Smooth muscle cell (in vitro differentiated cells): ENCODE measurements around the gene SORL1-AS1.

Experiments
- DNase-seq: peaks from one replicate; lab custom pipeline; 2025; ENCODE audit not compliant: unreplicated experiment; lab: John Stamatoyannopoulos, UW
- H2AFZ ChIP-seq: fragments of 200-600 bp; sonication (generic); 2 replicates; pipeline ENCODE4 v1.6.0; 2016; ENCODE audit warnings: antibody characterized with exemption, low read depth, mild to moderate bottlenecking
- H3F3A ChIP-seq: fragments of 200-600 bp; sonication (generic); 2 replicates; pipeline ENCODE4 v1.6.0; 2017; ENCODE audit warnings: antibody characterized with exemption, low read depth
- H3K27ac ChIP-seq: fragments of 200-600 bp; sonication (generic); 2 replicates; pipeline ENCODE4 v1.5.1; 2016; ENCODE audit warnings: low read depth, mild to moderate bottlenecking
- H3K27me3 ChIP-seq: fragments of 200-600 bp; sonication (generic); 2 replicates; pipeline ENCODE4 v1.6.1; 2016; ENCODE audit warnings: low read depth, mild to moderate bottlenecking
- H3K36me3 ChIP-seq: fragments of 200-600 bp; sonication (generic); 2 replicates; pipeline ENCODE4 v1.5.1; 2016; ENCODE audit warnings: low read depth
- H3K4me1 ChIP-seq: fragments of 200-600 bp; sonication (generic); 2 replicates; pipeline ENCODE4 v1.5.1; 2016; ENCODE audit warnings: low read depth
- H3K4me2 ChIP-seq: fragments of 200-600 bp; sonication (generic); 2 replicates; pipeline ENCODE4 v1.6.0; 2016; ENCODE audit warnings: mild to moderate bottlenecking
- H3K4me3 ChIP-seq: fragments of 200-600 bp; sonication (generic); 2 replicates; pipeline ENCODE4 v1.5.1; 2016; ENCODE audit warnings: mild to moderate bottlenecking
- H3K79me2 ChIP-seq: fragments of 200-600 bp; sonication (generic); 2 replicates; pipeline ENCODE4 v1.6.0; 2016; ENCODE audit warnings: low read depth, mild to moderate bottlenecking
- H3K9ac ChIP-seq: fragments of 200-600 bp; sonication (generic); 2 replicates; pipeline ENCODE4 v1.6.0; 2016; ENCODE audit warnings: low read depth
- H3K9me3 ChIP-seq: fragments of 200-600 bp; sonication (generic); replicated peaks from 2 replicates; pipeline ENCODE4 v1.5.1; 2016; ENCODE audit warnings: low read depth
- H4K20me1 ChIP-seq: fragments of 200-600 bp; sonication (generic); 2 replicates; pipeline ENCODE4 v1.6.0; 2016; ENCODE audit warnings: low read depth
- WGBS: methylation state at CpG from one replicate; pipeline ENCODE4 v1.1.7; 2016; ENCODE audit warnings: low lambda C conversion rate; 5-methylcytosine and 5-hydroxymethylcytosine counted together
- TF ChIP-seq, protein P1 (sequence below): fragments of 200-600 bp; sonication (generic); IDR thresholded peaks from 2 replicates; pipeline ENCODE4 v1.5.1; 2017; ENCODE audit warnings: borderline replicate concordance, mild to moderate bottlenecking, antibody characterized with exemption; ENCODE audit not compliant: insufficient read depth, poor library complexity, severe bottlenecking

The SORL1-AS1 gene

GRCh38 chr11:121472312-121472711, 19.5 kb upstream of the SORL1-AS1 start:
- Histone ChIP-seq H3K4me3 (no peak overlapping the region), H3K27me3 (no peaks in the 10 kb centered on the region), H3K36me3 (no peaks in the 10 kb centered on the region), H3F3A (no peaks in the 10 kb centered on the region), H3K9ac (no peak overlapping the region), H3K4me1 (peaks cover 6% of the 10 kb centered on the region), H3K4me2 (no peak overlapping the region), H4K20me1 (no peaks in the 10 kb centered on the region), H2AFZ (no peak overlapping the region), H3K79me2 (no peaks in the 10 kb centered on the region), H3K9me3 (no peaks in the 10 kb centered on the region), H3K27ac (no peak overlapping the region)
- WGBS = 89% methylated on average over 2 of the region's 2 CpGs
- TF ChIP-seq, protein P1, sequence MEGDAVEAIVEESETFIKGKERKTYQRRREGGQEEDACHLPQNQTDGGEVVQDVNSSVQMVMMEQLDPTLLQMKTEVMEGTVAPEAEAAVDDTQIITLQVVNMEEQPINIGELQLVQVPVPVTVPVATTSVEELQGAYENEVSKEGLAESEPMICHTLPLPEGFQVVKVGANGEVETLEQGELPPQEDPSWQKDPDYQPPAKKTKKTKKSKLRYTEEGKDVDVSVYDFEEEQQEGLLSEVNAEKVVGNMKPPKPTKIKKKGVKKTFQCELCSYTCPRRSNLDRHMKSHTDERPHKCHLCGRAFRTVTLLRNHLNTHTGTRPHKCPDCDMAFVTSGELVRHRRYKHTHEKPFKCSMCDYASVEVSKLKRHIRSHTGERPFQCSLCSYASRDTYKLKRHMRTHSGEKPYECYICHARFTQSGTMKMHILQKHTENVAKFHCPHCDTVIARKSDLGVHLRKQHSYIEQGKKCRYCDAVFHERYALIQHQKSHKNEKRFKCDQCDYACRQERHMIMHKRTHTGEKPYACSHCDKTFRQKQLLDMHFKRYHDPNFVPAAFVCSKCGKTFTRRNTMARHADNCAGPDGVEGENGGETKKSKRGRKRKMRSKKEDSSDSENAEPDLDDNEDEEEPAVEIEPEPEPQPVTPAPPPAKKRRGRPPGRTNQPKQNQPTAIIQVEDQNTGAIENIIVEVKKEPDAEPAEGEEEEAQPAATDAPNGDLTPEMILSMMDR = no peak
- no peak for DNase-seq

GRCh38 chr11:121471167-121471566, 18.4 kb upstream of the SORL1-AS1 start:
- Histone ChIP-seq H2AFZ (no peak overlapping the region), H3K9me3 (no peaks in the 10 kb centered on the region), H3K79me2 (no peaks in the 10 kb centered on the region), H3K9ac (no peak overlapping the region), H3K27ac (no peak overlapping the region), H3F3A (no peaks in the 10 kb centered on the region), H3K36me3 (no peaks in the 10 kb centered on the region), H3K4me1 (peaks cover 12% of the 10 kb centered on the region), H3K4me3 (no peak overlapping the region), H4K20me1 (no peaks in the 10 kb centered on the region), H3K27me3 (no peaks in the 10 kb centered on the region), H3K4me2 (no peak overlapping the region)
- no peak for DNase-seq
- 94% methylated on average over 12 of the region's 12 CpGs for WGBS
- TF ChIP-seq, protein P1 = no peak

DNA sequence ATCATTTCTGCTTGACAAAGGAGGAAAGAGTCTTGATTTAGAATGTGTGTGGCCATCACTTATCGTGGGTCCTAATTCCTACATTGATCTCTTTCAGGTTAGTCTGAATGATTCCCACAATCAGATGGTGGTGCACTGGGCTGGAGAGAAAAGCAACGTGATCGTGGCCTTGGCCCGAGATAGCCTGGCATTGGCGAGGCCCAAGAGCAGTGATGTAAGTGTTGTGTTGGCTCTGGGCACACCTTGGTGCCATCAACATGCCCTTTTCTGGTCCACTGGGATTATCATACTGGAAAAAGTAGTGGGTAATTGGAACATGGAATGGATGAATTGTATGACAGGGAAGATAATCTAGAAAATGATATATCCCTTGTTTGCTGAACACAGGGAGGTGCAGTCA, 17.1 kb upstream of the SORL1-AS1 start:
- Histone ChIP-seq H4K20me1 (no peaks in the 10 kb centered on the region), H3F3A (peaks cover 12% of the 10 kb centered on the region), H3K9me3 (no peaks in the 10 kb centered on the region), H3K4me3 (no peak overlapping the region), H3K4me1 (peaks cover 18% of the 10 kb centered on the region), H3K9ac (no peak overlapping the region), H3K27ac (no peak overlapping the region), H3K36me3 (no peaks in the 10 kb centered on the region), H3K4me2 (no peak overlapping the region), H2AFZ (no peak overlapping the region), H3K27me3 (no peaks in the 10 kb centered on the region), H3K79me2 (no peaks in the 10 kb centered on the region)
- TF ChIP-seq, protein P1 = no peak
- WGBS = 96% methylated on average over 5 of the region's 5 CpGs
- DNase-seq = no peak

- DNase-seq = no peak
- H2AFZ ChIP-seq = no peak overlapping the region
- H3K27ac ChIP-seq = peak overlapping the region; percentile 64
- no peaks in the 10 kb centered on the region for H3K27me3 ChIP-seq
- peaks cover 19% of the 10 kb centered on the region for H3K4me1 ChIP-seq
- WGBS = 64% methylated on average over 10 of the region's 10 CpGs
- no peak overlapping the region for H3K4me2 ChIP-seq
- H3K9ac ChIP-seq = no peak overlapping the region
- H3F3A ChIP-seq = peaks cover 27% of the 10 kb centered on the region
- H3K4me3 ChIP-seq = no peak overlapping the region
- no peaks in the 10 kb centered on the region for H3K9me3 ChIP-seq
- no peaks in the 10 kb centered on the region for H4K20me1 ChIP-seq
- no peaks in the 10 kb centered on the region for H3K36me3 ChIP-seq
- no peaks in the 10 kb centered on the region for H3K79me2 ChIP-seq
- TF ChIP-seq, protein P1 = no peak
Observed at GRCh38 chr11:121467965-121468364, 15.2 kb upstream of the SORL1-AS1 start.
